OCI-LY3 (cell line): Measurements from ENCODE around the gene ETV6.

Experiments used
- CTCF ChIP-seq: fragments of 200-600, 300-600 bp; sonication (generic); IDR thresholded peaks from 2 replicates; pipeline ENCODE4 v1.5.1; 2014; ENCODE audit warnings: antibody characterized with exemption, low read length, low read depth
- EZH2phosphoT487 ChIP-seq: fragments of 200-600 bp; shearing (Covaris generic); IDR thresholded peaks from 2 replicates; pipeline ENCODE4 v1.6.1; 2018; ENCODE audit warnings: antibody characterized with exemption, mixed run types, low read depth

- TF ChIP-seq CTCF (no peak), EZH2phosphoT487 (no peak)
Measured at GRCh38 chr12:11630046-11630706, 19.3 kb upstream of the ETV6 start.
